Fibroblast of skin of scalp (primary cell): ENCODE results near the gene SOX9.

Experiments
- DNase-seq: peaks from one replicate; pipeline ENCODE4 v3.0.0-alpha.2; 2013

The SOX9 gene

DNA sequence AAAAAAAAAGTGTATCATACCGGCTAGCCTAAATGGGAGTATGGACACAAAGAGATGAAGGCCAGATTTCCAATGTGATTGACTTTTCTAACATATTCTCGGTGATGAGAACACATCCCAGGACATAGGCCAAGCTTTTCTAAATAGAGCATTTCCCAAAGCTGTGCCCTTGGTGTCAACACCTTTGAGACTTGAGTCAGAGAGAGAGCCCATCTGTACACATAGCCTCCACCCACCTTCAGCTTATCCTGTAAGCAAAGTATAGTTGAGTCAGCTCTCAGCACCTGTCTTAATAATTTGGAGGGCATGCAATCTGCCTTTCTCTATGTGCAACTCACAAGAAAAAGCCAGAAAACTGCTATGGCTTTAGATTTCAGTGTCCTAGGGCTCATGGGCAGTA is 42.7 kb downstream of the SOX9 start:
- no peak for DNase-seq

DNA sequence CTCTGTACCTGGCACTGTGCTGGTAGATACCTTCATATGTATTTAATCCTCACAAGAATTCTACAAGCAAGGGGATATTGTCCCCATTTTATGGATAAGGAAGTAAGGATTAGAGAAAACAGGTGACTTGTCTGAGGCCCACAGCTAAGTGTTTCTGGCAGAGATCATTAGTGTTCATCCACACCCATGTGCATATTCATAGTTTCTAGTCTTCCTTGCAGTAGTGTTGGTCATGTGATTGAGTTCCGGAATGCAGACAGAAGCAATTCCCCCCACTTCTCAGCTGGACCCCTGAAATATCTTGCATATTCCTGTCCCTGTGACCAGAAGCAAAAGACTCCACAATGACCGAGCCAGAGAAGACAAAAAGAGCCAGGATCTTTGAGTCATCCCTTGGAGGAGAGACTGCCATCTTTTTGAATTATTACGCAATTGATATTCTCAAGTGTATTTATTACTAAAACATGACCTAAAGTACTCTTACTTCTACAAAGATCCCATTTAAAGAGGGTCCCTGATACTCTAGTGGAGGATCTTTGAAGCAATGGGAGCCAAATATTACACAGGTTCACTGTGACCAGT is 43.4 kb downstream of the SOX9 start:
- DNase-seq = no peak

DNA sequence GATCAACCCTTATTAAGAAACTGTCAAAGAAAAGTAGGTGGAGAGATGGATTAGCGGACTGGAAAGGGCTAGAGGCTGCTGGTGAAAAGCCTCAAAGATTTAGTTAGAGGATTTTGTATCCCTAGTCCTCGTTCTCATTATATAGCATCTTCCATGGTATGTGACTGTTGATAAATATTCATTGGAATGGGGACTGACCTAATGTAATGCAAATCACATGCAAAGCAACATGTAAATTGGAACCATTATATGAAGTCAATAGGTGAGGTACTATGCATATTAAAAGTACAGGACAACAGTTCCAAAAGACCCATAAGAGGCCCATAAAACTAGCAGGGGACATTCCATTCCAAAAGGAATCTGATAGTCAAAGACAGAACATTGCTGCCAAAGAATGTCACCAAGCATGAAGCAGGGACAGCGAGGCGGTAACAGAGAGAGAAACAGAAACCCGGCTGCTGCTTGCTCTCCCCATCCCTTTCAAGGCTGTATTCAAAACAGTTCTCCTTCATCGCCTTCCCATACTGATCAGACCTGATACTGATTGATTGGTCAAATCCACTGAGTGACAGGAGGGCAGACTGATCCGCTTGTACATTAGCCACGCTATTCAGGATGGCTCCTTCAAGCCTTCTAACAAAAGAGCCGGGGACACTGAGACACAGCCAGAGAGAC is 44.5 kb downstream of the SOX9 start:
- DNase-seq = no peak

DNA sequence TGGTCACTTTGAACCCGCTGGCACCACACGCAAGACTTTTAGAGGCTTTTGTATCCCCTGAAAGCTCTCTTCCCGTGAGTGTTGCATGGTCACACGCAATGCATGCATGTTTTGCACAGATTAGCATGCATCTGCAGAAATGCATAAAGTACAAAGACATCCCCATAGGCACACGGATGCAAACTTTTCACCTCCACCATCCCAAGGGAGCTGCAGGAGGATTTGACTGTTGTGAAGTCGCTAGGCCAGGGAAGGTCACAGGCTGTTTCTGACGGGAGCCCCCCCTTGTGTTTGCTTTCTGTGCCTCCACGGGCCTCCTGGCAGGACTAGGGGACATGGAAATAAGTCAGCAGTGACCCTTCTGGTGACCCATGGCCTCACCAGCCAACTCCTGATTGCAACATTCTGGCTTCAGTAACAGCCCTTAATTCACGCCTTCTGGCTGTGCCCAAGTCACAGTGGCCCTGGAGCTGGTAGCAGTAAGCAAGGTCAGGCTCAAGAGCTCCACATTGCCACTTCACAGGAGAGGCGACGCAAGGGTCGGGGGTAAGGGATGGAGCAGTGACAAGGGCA is 45.1 kb downstream of the SOX9 start:
- DNase-seq = no peak

- DNase-seq = no peak
These were observed 46.8 kb downstream of the SOX9 start for GRCh38 chr17:72167593-72167992.

DNA sequence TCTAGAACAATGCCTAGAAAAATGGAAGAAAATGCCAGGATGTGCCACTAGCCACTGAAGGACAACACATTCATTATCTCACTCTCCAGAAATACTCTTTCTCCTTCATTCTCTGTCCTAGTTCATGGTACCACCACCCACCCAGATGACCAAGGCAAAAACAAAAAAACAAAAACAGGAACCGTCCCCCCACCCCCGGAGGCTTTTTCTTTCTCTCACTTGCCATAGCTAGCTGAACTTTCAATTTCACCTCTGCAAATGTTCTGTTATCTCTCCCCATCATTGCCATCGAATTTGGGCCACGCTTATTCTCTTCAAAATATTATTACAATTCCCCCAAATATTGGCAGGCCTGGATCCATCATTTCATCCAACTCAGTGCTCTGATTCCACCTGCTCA is 49.0 kb downstream of the SOX9 start:
- DNase-seq = no peak

- no peak for DNase-seq
These were observed 51.2 kb downstream of the SOX9 start for GRCh38 chr17:72171703-72172667.

DNA sequence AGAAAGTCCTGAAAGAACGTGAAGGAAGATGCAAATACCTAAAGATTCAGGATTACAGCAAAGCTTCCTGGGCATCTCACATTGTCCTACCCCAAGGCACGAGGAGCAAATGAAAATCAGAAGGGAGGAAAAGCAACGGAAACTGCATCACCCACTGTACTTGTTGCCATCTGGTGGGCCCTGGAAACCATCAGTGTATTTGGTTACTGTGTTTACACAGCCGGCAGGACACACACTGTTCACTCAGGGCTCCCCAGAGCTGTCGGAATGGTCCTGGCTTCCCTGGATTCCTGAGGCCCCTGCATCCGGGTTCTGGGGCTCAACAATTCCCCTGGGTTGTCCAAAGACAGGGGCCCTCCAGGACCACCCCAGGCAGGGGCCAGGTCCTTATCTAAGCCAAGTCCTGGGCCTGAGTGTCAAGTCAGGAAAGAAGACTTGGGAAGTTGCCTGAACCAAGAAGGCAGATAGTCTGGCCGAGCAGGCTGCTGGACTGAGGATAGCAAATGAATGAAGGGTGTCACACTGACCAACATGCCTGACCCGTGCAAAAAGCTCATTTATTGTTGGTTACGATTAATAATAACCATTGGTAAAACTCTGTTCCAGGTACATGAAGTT is 52.8 kb downstream of the SOX9 start:
- no peak for DNase-seq

- no peak for DNase-seq
These were observed 54.4 kb downstream of the SOX9 start for GRCh38 chr17:72175263-72175662.
